RWPE1 (cell line): ENCODE measurements around the gene PANK4.
"Not testable (repeated sequence)": the region's sequence is repeated elsewhere in the genome, so short reads cannot be mapped to it uniquely, and the experiment has no call there.

Experiments used
- CTCF ChIA-PET: fragments of 350-600 bp; sonication (Branson Sonifier 250); formaldehyde crosslinking; extraction: SDS; loops from one replicate; lab custom pipeline; 2021; lab: Yijun Ruan, JAX
- POLR2A ChIA-PET: fragments of 400-600 bp; formaldehyde crosslinking; extraction: SDS; loops from one replicate; lab custom pipeline; 2020; ENCODE audit warnings: antibody characterized with exemption; ENCODE audit not compliant: low non-redundant PET; lab: Yijun Ruan, JAX
- DNase-seq: peaks from one replicate; pipeline ENCODE4 v3.0.0; 2012; ENCODE audit warnings: low spot score
- H3K27ac ChIP-seq: fragments of 450-650 bp; 2 replicates; pipeline ENCODE4 v1.5.1; 2017
- TF ChIP-seq, protein P1 (sequence below): fragments of 450-650 bp; conservative IDR thresholded peaks from 2 replicates; pipeline ENCODE4 v1.5.1; 2017; ENCODE audit warnings: low read depth, mild to moderate bottlenecking

PANK4 gene

DNA sequence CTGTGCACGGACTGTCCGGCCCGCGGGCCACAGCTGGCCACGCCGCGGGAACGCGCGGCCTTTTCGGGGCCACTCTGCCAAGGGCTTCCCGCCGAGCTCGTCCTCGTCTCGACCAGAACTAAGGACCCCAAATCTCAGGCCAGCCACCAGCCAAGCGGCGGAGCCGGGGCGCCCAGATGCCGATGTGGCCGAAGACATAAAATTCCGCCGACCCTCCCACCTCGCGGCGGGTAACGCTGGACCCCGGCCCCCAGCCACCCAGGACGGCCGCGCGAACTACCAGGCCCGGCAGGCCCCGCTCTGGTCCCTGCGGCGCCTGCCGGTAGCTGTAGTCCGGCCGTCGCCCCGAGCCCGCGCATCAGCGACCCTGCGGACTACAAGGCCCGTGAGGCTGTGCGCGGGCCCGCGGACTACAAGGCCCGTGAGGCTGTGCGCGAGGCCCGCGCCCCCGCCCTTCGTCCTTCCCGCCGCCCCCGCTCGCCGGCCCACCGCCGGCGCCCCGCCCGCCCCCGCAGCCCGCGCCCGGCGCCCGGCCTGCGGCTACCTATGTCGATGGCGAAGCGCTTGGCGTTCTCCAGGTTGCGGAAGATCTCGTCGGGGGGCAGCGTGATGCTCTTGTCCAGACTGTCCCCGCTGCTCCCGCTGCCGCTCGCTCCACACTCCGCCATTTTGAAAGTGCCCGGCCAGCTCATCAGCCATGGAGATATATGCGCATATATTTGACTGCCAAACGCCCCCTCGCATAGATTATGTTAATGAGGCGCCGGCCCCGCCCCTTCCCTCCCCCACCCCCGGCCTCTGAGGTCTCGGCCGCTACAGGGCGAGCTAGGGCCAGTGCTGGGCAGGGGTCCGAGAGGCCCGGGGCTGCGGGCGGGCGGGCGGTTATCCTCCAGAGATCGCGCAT, at the start of gene PANK4:
Gene PANK4, minus strand, starts transcription at position 677 of the 904 bp plus-strand sequence. Its CDS starts 9 bp downstream, at position 668.
- ChIA-PET POLR2A (interaction anchor here (0.6 kb wide), 2 partner anchors 18 to 76 kb away, joined by 3 to 5 read pairs; no protein-coding TSS in a partner anchor), CTCF (interaction anchor here (0.7 to 1.0 kb wide), 2 partner anchors 10 to 16 kb away, joined by 3 to 4 read pairs; no protein-coding TSS in a partner anchor)
- peak; percentile 84 for DNase-seq
- H3K27ac ChIP-seq: peak within 1 kb of the TSS; percentile 93
- TF ChIP-seq, protein P1, sequence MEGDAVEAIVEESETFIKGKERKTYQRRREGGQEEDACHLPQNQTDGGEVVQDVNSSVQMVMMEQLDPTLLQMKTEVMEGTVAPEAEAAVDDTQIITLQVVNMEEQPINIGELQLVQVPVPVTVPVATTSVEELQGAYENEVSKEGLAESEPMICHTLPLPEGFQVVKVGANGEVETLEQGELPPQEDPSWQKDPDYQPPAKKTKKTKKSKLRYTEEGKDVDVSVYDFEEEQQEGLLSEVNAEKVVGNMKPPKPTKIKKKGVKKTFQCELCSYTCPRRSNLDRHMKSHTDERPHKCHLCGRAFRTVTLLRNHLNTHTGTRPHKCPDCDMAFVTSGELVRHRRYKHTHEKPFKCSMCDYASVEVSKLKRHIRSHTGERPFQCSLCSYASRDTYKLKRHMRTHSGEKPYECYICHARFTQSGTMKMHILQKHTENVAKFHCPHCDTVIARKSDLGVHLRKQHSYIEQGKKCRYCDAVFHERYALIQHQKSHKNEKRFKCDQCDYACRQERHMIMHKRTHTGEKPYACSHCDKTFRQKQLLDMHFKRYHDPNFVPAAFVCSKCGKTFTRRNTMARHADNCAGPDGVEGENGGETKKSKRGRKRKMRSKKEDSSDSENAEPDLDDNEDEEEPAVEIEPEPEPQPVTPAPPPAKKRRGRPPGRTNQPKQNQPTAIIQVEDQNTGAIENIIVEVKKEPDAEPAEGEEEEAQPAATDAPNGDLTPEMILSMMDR: no peak

- H3K27ac ChIP-seq: no peak overlapping the region
- ChIA-PET CTCF (interaction anchor here (0.6 kb wide), 1 partner anchor 297 kb away, joined by 3 read pairs; no protein-coding TSS in a partner anchor), POLR2A (no interaction called here)
- TF ChIP-seq, protein P1: no peak
- no peak for DNase-seq
Observed at GRCh38 chr1:2574350-2574749, 48.0 kb upstream of the PANK4 start.

DNA sequence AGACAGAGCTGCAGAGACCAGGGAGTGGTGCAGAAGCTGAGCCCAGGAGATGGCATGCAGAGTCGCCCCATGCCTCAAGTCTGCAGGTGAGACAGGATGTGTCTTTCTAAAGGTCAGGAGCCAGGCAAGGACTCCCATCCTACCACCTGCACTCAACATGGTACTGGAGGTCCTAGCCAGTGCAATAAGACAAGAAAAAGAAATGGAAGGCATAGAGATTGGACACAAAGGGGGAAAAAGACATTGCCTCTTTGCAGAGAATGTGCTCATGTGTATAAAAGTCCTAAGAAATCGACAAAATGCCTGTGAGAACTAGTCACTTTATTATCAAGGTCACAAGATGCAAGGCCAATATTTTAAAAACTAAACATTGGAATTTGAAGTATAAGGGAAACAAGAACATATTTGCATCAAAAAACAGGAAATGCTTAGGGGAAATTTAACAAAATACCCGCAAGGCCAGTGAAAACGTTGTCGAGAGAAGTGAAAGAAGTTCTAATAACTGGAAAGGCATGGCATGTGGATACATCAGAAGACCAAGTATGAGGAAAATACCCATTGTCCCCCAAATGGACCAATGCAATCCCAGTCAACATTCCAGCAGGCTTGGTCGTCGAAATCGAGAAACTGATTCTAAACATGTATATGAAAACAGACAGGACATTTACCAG, 47.0 kb upstream of the PANK4 start:
- DNase-seq: no peak
- TF ChIP-seq, protein P1: no peak
- ChIA-PET CTCF (no interaction called here), POLR2A (interaction anchor here (0.6 kb wide), 1 partner anchor 56 kb away, joined by 3 read pairs; no protein-coding TSS in a partner anchor)
- no peak overlapping the region for H3K27ac ChIP-seq

GRCh38 chr1:2571348-2571747, 45.0 kb upstream of the PANK4 start:
- POLR2A ChIA-PET: no interaction called here
- CTCF ChIA-PET: no interaction called here
- no peak overlapping the region for H3K27ac ChIP-seq
- TF ChIP-seq, protein P1: no peak
- no peak for DNase-seq

GRCh38 chr1:2570332-2570731, 43.9 kb upstream of the PANK4 start:
- TF ChIP-seq, protein P1: no peak
- CTCF ChIA-PET: no interaction called here
- POLR2A ChIA-PET: no interaction called here

DNA sequence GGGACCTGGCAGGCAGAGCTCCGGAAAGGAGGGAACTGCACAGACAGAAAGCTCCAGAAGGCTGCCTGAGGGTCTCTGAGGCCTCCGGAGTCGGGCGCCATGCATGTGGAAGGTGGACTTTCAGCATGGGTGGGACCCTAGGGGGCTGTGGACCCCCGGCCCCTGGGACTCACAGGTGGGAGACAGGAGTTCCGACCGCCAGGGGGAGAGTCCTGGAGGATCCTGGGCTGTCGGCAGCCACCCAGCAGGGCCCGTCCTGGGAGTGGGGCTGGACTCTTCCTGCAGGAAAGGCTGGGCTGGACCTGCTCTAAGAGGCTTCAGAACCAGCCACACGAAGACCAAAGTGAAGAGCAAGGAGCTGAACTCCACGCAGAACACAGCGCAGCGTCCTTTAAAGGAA, 43.3 kb upstream of the PANK4 start:
- H3K27ac ChIP-seq, POLR2A ChIA-PET, CTCF ChIA-PET, DNase-seq: not testable (repeated sequence)

More at GRCh38 chr1:2570332-2570731, 43.9 kb upstream of the PANK4 start:
- DNase-seq: no peak
- H3K27ac ChIP-seq: no peak overlapping the region
